C4-2B (cell line): Measurements from ENCODE around the gene PLA1A.
"Not testable (repeated sequence)": the region's sequence is repeated elsewhere in the genome, so short reads cannot be mapped to it uniquely, and the experiment has no call there.

ENCODE experiments used
- ZFX ChIP-seq: fragments of 450-650 bp; IDR thresholded peaks from 2 replicates; pipeline ENCODE4 v1.6.1; 2017
- TF ChIP-seq, protein P1 (sequence below): fragments of 450-650 bp; conservative IDR thresholded peaks from 2 replicates; pipeline ENCODE4 v1.5.1; 2017; ENCODE audit warnings: mild to moderate bottlenecking

DNA sequence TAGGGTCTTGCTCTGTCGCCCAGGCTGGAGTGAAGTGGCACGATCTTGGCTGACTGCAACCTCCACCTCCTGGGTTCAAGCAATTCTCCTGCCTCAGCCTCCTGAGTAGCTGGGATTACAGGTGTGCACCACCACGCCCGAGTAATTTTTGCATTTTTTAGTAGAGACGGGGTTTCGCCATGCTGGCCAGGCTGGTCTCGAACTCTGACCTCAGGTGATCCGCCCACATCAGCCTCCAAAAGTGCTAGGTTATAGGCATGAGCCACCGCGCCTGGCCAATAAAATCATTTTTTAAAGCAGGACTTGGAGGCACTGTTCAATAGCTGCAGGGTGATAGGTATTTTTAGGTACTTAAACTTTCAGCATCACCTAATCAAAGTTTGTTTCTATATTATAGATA, 80.5 kb downstream of the PLA1A start:
- TF ChIP-seq, protein P1, sequence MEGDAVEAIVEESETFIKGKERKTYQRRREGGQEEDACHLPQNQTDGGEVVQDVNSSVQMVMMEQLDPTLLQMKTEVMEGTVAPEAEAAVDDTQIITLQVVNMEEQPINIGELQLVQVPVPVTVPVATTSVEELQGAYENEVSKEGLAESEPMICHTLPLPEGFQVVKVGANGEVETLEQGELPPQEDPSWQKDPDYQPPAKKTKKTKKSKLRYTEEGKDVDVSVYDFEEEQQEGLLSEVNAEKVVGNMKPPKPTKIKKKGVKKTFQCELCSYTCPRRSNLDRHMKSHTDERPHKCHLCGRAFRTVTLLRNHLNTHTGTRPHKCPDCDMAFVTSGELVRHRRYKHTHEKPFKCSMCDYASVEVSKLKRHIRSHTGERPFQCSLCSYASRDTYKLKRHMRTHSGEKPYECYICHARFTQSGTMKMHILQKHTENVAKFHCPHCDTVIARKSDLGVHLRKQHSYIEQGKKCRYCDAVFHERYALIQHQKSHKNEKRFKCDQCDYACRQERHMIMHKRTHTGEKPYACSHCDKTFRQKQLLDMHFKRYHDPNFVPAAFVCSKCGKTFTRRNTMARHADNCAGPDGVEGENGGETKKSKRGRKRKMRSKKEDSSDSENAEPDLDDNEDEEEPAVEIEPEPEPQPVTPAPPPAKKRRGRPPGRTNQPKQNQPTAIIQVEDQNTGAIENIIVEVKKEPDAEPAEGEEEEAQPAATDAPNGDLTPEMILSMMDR, result not testable (repeated sequence)
- not testable (repeated sequence) for TF ChIP-seq ZFX
